AG04450 (cell line): ENCODE measurements around the gene DDAH1. TPM values are rescaled to one million over a fixed set of nuclear protein-coding genes. Genes with fewer than 3 reads are reported as not detected.
A peak's percentile ranks its signal among the peaks of the same experiment; 100 is the strongest.

Experiments
- CTCF ChIA-PET: fragments of 300-600, 350-600 bp; formaldehyde crosslinking; extraction: SDS; loops from one replicate; lab custom pipeline; 2022; ENCODE audit warnings: antibody characterized with exemption, inconsistent platforms; lab: Charles Lee
- POLR2A ChIA-PET: fragments of 350-600 bp; formaldehyde crosslinking; extraction: SDS; loops from one replicate; lab custom pipeline; 2021; ENCODE audit warnings: antibody characterized with exemption, inconsistent platforms; lab: Yijun Ruan, JAX
- DNase-seq: peaks from one replicate; pipeline ENCODE4 v3.0.0-alpha.2; 2011; ENCODE audit warnings: low read depth, low spot score
- H3K27ac ChIP-seq: one replicate; pipeline ENCODE4 v1.5.1; 2012; ENCODE audit warnings: low read depth, low read length, control low read depth
- H3K27me3 ChIP-seq: one replicate; pipeline ENCODE4 v1.6.0; 2012; ENCODE audit warnings: low read length; ENCODE audit not compliant: control insufficient read depth, insufficient read depth
- H3K4me3 ChIP-seq: 2 replicates; pipeline ENCODE4 v1.5.1; 2011; ENCODE audit warnings: mild to moderate bottlenecking, low read depth, low read length, control low read depth
- H3K9me3 ChIP-seq: 2 replicates; pipeline ENCODE4 v1.5.1; 2012; ENCODE audit warnings: low read length; ENCODE audit not compliant: control insufficient read depth, insufficient read depth
- CTCF ChIP-seq: IDR thresholded peaks from 2 replicates; pipeline ENCODE4 v1.5.1; 2011; ENCODE audit warnings: low read depth, low read length, control low read depth, inconsistent platforms
- polyA plus RNA-seq: library from polyadenylated mRNA; depleted of rRNA; stranded (reverse); fragments of >200 nt; gene quantifications from 2 replicates; pipeline ENCODE4 v1.2.3, GENCODE V29; 2011

The DDAH1 gene
- polyA plus RNA-seq, 1 experiment, result 102 TPM

- peak overlapping the region; percentile 2; the same call in 1 of the 2 replicates for H3K4me3 ChIP-seq
- peak overlapping the region; percentile 42 for H3K27ac ChIP-seq
- POLR2A ChIA-PET, result interaction anchor here (1.3 to 1.4 kb wide), 2 partner anchors 19 to 30 kb away, joined by 3 to 4 read pairs; no protein-coding TSS in a partner anchor
- H3K27me3 ChIP-seq, result no peaks in the 10 kb centered on the region
- H3K9me3 ChIP-seq, result no peaks in the 10 kb centered on the region
- DNase-seq, result peak; percentile 36
- CTCF ChIA-PET, result interaction anchor here (1.0 to 4.2 kb wide), 3 partner anchors 17 to 53 kb away, joined by 3 to 15 read pairs (median 13); no protein-coding TSS in a partner anchor
- TF ChIP-seq CTCF, result no peak
Measured at GRCh38 chr1:85360730-85361493, 104.0 kb downstream of the DDAH1 start.

- TF ChIP-seq CTCF, result no peak
- POLR2A ChIA-PET, result interaction anchor here (1.3 to 1.4 kb wide), 2 partner anchors 20 to 29 kb away, joined by 3 to 4 read pairs; no protein-coding TSS in a partner anchor
- Histone ChIP-seq H3K27me3 (no peaks in the 10 kb centered on the region), H3K27ac (no peak overlapping the region), H3K9me3 (no peaks in the 10 kb centered on the region), H3K4me3 (no peak overlapping the region)
- DNase-seq, result no peak
- CTCF ChIA-PET, result interaction anchor here (1.0 to 4.2 kb wide), 3 partner anchors 16 to 52 kb away, joined by 3 to 15 read pairs (median 13); no protein-coding TSS in a partner anchor
Measured at GRCh38 chr1:85359874-85360721, 104.9 kb downstream of the DDAH1 start.

DNA sequence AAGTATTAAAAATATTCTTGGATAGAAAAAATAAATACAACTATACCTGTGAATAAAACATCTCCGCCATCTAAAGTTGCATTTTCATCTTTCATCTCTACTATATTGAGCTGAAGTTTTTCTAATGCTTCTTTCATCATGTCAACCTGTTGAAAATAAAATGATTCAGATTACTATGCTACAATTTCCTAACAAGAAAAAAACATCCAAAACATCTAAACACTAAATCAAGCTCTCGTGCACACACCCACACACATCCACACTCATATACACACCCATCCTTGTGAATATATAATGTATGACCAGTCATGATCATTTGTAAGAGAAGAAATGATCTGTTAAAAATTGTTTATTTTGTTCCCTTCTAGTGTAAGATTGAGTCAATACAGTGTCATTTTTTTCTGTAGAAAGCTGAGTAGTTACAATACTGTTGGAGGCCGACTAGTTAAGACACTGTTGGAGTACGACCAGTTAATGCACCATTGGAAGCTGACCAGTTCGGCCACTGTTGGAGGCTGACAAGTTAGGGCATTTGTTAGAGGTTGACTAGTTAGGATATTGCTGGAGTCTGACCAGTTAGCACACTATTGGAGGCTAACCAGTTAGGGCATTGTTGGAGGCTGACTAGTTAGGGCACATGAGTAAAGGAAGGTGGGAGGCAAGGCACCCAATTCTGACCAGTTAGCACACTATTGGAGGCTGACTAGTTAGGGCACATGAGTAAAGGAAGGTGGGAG lies 106.1 kb downstream of the DDAH1 start:
- no peak overlapping the region for H3K27ac ChIP-seq
- CTCF ChIA-PET, result interaction anchor here (4.1 to 4.2 kb wide), 2 partner anchors 15 to 51 kb away, joined by 13 to 15 read pairs; no protein-coding TSS in a partner anchor
- no peaks in the 10 kb centered on the region for H3K9me3 ChIP-seq
- POLR2A ChIA-PET, result interaction anchor here (0.6 kb wide), 1 partner anchor 18 kb away, joined by 5 read pairs; no protein-coding TSS in a partner anchor
- no peaks in the 10 kb centered on the region for H3K27me3 ChIP-seq
- TF ChIP-seq CTCF, result no peak
- no peak overlapping the region for H3K4me3 ChIP-seq
- no peak for DNase-seq

DNA sequence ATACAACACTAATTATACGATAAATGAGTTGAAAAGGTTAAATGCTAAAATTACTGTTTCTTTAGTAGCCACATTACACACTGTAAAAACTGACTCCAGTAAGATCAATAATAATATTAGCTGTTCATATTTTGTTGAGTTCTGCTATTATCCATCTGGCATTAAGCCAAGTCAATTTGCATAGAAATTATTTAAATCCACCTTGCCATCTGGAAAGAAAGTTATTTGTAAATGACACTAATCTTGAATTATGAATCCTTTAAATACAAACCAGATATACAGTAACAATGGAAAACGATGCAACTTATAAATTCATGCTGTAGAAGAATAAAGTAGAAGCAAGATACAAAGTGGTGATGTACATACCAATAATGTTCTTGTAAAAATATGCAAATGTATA lies 107.1 kb downstream of the DDAH1 start:
- Histone ChIP-seq H3K9me3 (no peaks in the 10 kb centered on the region), H3K27me3 (no peaks in the 10 kb centered on the region), H3K27ac (no peak overlapping the region), H3K4me3 (no peak overlapping the region)
- no peak for DNase-seq
- TF ChIP-seq CTCF, result no peak
- ChIA-PET POLR2A (no interaction called here), CTCF (interaction anchor here (4.1 to 4.2 kb wide), 2 partner anchors 13 to 50 kb away, joined by 13 to 15 read pairs; no protein-coding TSS in a partner anchor)
